SK-N-SH treated with all-trans-retinoic acid at 6 μM for 48 hours (cell line): ENCODE data around the gene ERRFI1.

Source experiments
- ATAC-seq: fragments of 200-7000 bp; cut with Tn5 transposase; 3 replicates; pipeline ENCODE4 v1.9.1; 2020; ENCODE audit warnings: mild to moderate bottlenecking, moderate library complexity
- ARNTL ChIP-seq: fragments of 450-650 bp; formaldehyde crosslinking; IDR thresholded peaks from 2 replicates; pipeline ENCODE4 v1.5.0; 2020; ENCODE audit warnings: low read depth, mild to moderate bottlenecking, moderate library complexity, borderline replicate concordance
- BACH2 ChIP-seq: fragments of 250-450 bp; sonication (Bioruptor Pico); IDR thresholded peaks from 2 replicates; pipeline ENCODE4 v1.9.0; 2021; ENCODE audit warnings: mild to moderate bottlenecking, borderline replicate concordance
- CREB5 ChIP-seq: fragments of 250-450 bp; sonication (Bioruptor Pico); IDR thresholded peaks from 2 replicates; pipeline ENCODE4 v1.5.1; 2020; ENCODE audit warnings: low read depth, mild to moderate bottlenecking, moderate library complexity
- CSDC2 ChIP-seq: fragments of 250-450 bp; sonication (Bioruptor Pico); IDR thresholded peaks from 2 replicates; pipeline ENCODE4 v1.5.0; 2020; ENCODE audit warnings: mild to moderate bottlenecking, moderate library complexity
- CSRNP3 ChIP-seq: fragments of 250-450 bp; sonication (Bioruptor Pico); IDR thresholded peaks from 2 replicates; pipeline ENCODE4 v1.5.1; 2021; ENCODE audit warnings: mild to moderate bottlenecking, moderate library complexity
- ESRRG ChIP-seq: fragments of 250-450 bp; sonication (Bioruptor Pico); IDR thresholded peaks from 2 replicates; pipeline ENCODE4 v1.6.1; 2021; ENCODE audit warnings: mild to moderate bottlenecking
- GLIS3 ChIP-seq: fragments of 250-450 bp; sonication (Bioruptor Pico); IDR thresholded peaks from 2 replicates; pipeline ENCODE4 v1.5.0; 2020; ENCODE audit warnings: mild to moderate bottlenecking, moderate library complexity
- ISL1 ChIP-seq: fragments of 250-450 bp; sonication (Bioruptor Pico); IDR thresholded peaks from 2 replicates; pipeline ENCODE4 v2.1.2; 2022; ENCODE audit warnings: mild to moderate bottlenecking, moderate library complexity
- OSR1 ChIP-seq: fragments of 250-450 bp; sonication (Bioruptor Pico); IDR thresholded peaks from 2 replicates; pipeline ENCODE4 v1.8.0; 2022; ENCODE audit warnings: moderate library complexity, mild to moderate bottlenecking, inconsistent platforms
- POU6F1 ChIP-seq: fragments of 250-450 bp; sonication (Bioruptor Pico); IDR thresholded peaks from 2 replicates; pipeline ENCODE4 v1.8.0; 2021; ENCODE audit warnings: low read depth, mild to moderate bottlenecking, moderate library complexity, borderline replicate concordance
- RARB ChIP-seq: fragments of 250-450 bp; sonication (Bioruptor Pico); IDR thresholded peaks from 2 replicates; pipeline ENCODE4 v1.8.0; 2021; ENCODE audit warnings: mild to moderate bottlenecking, moderate library complexity
- SNAI2 ChIP-seq: fragments of 250-450 bp; sonication (Bioruptor Pico); IDR thresholded peaks from 2 replicates; pipeline ENCODE4 v1.5.0; 2020; ENCODE audit warnings: mild to moderate bottlenecking, moderate library complexity
- TOX ChIP-seq: fragments of 250-450 bp; sonication (Bioruptor Pico); IDR thresholded peaks from 2 replicates; pipeline ENCODE4 v1.8.0; 2021; ENCODE audit warnings: mild to moderate bottlenecking, moderate library complexity, borderline replicate concordance
- TSHZ2 ChIP-seq: fragments of 250-450 bp; sonication (Bioruptor Pico); IDR thresholded peaks from 2 replicates; pipeline ENCODE4 v1.5.0; 2020; ENCODE audit warnings: mild to moderate bottlenecking, moderate library complexity
- ZC3H10 ChIP-seq: fragments of 250-450 bp; sonication (Bioruptor Pico); IDR thresholded peaks from 2 replicates; pipeline ENCODE4 v1.5.1; 2021; ENCODE audit warnings: mild to moderate bottlenecking, moderate library complexity
- ZFP3 ChIP-seq: fragments of 250-450 bp; sonication (Bioruptor Pico); IDR thresholded peaks from 2 replicates; pipeline ENCODE4 v1.5.0; 2020; ENCODE audit warnings: mild to moderate bottlenecking, moderate library complexity
- ZNF70 ChIP-seq: fragments of 450-650 bp; formaldehyde crosslinking; IDR thresholded peaks from 2 replicates; pipeline ENCODE4 v1.5.0; 2020; ENCODE audit warnings: mild to moderate bottlenecking, moderate library complexity
- ZNF8 ChIP-seq: fragments of 450-650 bp; formaldehyde crosslinking; IDR thresholded peaks from 2 replicates; pipeline ENCODE4 v1.5.0; 2020; ENCODE audit warnings: mild to moderate bottlenecking, moderate library complexity
- TF ChIP-seq, protein P1 (sequence below): fragments of 250-450 bp; sonication (Bioruptor Pico); IDR thresholded peaks from 2 replicates; pipeline ENCODE4 v1.8.0; 2020; ENCODE audit warnings: mild to moderate bottlenecking, moderate library complexity, borderline replicate concordance

ERRFI1 gene

GRCh38 chr1:7972285-7972684, 53.8 kb downstream of the ERRFI1 start:
- ATAC-seq, result no peak
- no peak for TF ChIP-seq GLIS3
- no peak for TF ChIP-seq TOX (CRISPR knock-in tag)
- no peak for TF ChIP-seq POU6F1 (CRISPR knock-in tag)
- no peak for TF ChIP-seq SNAI2 (CRISPR knock-in tag)
- TF ChIP-seq BACH2 (CRISPR knock-in tag), result no peak
- no peak for TF ChIP-seq ZFP3 (CRISPR knock-in tag)
- TF ChIP-seq RARB (CRISPR knock-in tag), result no peak
- no peak for TF ChIP-seq ARNTL
- TF ChIP-seq CSRNP3 (CRISPR knock-in tag), result no peak
- no peak for TF ChIP-seq ZC3H10 (CRISPR knock-in tag)
- TF ChIP-seq ZNF70 (CRISPR knock-in tag), result no peak
- no peak for TF ChIP-seq CREB5 (CRISPR knock-in tag)

- ATAC-seq, result no peak
- TF ChIP-seq POU6F1 (CRISPR knock-in tag), result no peak
- no peak for TF ChIP-seq CSDC2 (CRISPR knock-in tag)
- no peak for TF ChIP-seq CSRNP3 (CRISPR knock-in tag)
- no peak for TF ChIP-seq TOX (CRISPR knock-in tag)
- TF ChIP-seq CREB5 (CRISPR knock-in tag), result no peak
- no peak for TF ChIP-seq ARNTL
- no peak for TF ChIP-seq BACH2 (CRISPR knock-in tag)
- TF ChIP-seq TSHZ2 (CRISPR knock-in tag), result no peak
- TF ChIP-seq RARB (CRISPR knock-in tag), result no peak
- no peak for TF ChIP-seq ZNF8 (CRISPR knock-in tag)
- TF ChIP-seq, all 23 proteins: peak for 0
Observed at GRCh38 chr1:7971024-7971423, 55.1 kb downstream of the ERRFI1 start.

- no peak for ATAC-seq
- TF ChIP-seq CREB5 (CRISPR knock-in tag) (no peak), OSR1 (CRISPR knock-in tag) (no peak), BACH2 (CRISPR knock-in tag) (no peak), ARNTL (no peak), TOX (CRISPR knock-in tag) (no peak), ISL1 (no peak), CSRNP3 (CRISPR knock-in tag) (no peak), SNAI2 (CRISPR knock-in tag) (no peak), GLIS3 (no peak), ESRRG (CRISPR knock-in tag) (no peak), RARB (CRISPR knock-in tag) (no peak)
- TF ChIP-seq, protein P1, sequence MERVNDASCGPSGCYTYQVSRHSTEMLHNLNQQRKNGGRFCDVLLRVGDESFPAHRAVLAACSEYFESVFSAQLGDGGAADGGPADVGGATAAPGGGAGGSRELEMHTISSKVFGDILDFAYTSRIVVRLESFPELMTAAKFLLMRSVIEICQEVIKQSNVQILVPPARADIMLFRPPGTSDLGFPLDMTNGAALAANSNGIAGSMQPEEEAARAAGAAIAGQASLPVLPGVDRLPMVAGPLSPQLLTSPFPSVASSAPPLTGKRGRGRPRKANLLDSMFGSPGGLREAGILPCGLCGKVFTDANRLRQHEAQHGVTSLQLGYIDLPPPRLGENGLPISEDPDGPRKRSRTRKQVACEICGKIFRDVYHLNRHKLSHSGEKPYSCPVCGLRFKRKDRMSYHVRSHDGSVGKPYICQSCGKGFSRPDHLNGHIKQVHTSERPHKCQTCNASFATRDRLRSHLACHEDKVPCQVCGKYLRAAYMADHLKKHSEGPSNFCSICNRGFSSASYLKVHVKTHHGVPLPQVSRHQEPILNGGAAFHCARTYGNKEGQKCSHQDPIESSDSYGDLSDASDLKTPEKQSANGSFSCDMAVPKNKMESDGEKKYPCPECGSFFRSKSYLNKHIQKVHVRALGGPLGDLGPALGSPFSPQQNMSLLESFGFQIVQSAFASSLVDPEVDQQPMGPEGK (CRISPR knock-in tag), result no peak
Observed at GRCh38 chr1:7970246-7970645, 55.9 kb downstream of the ERRFI1 start.
